K562 (cell line): ENCODE measurements around the gene ABLIM1. TPM values are rescaled to one million over a fixed set of nuclear protein-coding genes. Genes with fewer than 3 reads are reported as not detected.

Experiments used
- ATAC-seq: fragments of 200-7000 bp; cut with Tn5 transposase; 3 replicates; pipeline ENCODE4 v1.9.1; 2020; ENCODE audit warnings: moderate library complexity
- BruUV-seq: library from RNA; stranded (reverse); fragments of 400-500 nt; replicated peaks from 2 replicates; lab custom pipeline; 2021; lab: Mats Ljungman, UMichigan
- CTCF ChIA-PET: fragments of 300-600 bp; formaldehyde crosslinking; extraction: SDS; loops from one replicate; lab custom pipeline; 2021; ENCODE audit warnings: low intra/inter-chr PET ratio; lab: Yijun Ruan, JAX
- POLR2A ChIA-PET: fragments of 300-600, 350-650 bp; sonication (Branson Sonifier 250); formaldehyde crosslinking; extraction: SDS; loops from one replicate; lab custom pipeline; 2021; ENCODE audit warnings: antibody characterized with exemption, inconsistent platforms; lab: Yijun Ruan, JAX
- DNase-seq, 4 experiments: peaks; one replicate each; pipeline versions ENCODE4 v3.0.0 to v3.0.0-alpha.2; 2011 to 2018; ENCODE audit warnings: low spot score in 3 of 4, mixed read lengths in 3 of 4; ENCODE audit errors: extremely low read depth in 1 of 4
- FAIRE-seq: peaks from 2 replicates; lab custom pipeline; 2011; peaks lifted over from hg19 to GRCh38; lab: Jason Lieb, UNC
- H2AFZ ChIP-seq: 2 replicates; pipeline ENCODE4 v1.6.0; 2011; ENCODE audit warnings: low read depth, low read length, control low read depth, inconsistent platforms
- H3K27ac ChIP-seq: fragments of 200-600 bp; 3 replicates; pipeline ENCODE4 v1.8.0; 2011; ENCODE audit warnings: low read depth, mild to moderate bottlenecking, control low read depth, inconsistent platforms, low read length, moderate library complexity, mixed read lengths; ENCODE audit errors: extremely low read depth
- H3K27me3 ChIP-seq, 2 experiments: fragments of 300-600 bp in 1 of 2; 2 replicates in 1 of 2; 3 replicates in 1 of 2; pipeline versions ENCODE4 v1.6.0 to v1.8.0; 2011; ENCODE audit warnings: inconsistent platforms in 2 of 2, low read length in 2 of 2, mild to moderate bottlenecking in 1 of 2, mixed read lengths in 1 of 2, moderate library complexity in 1 of 2; ENCODE audit not compliant: control insufficient read depth in 2 of 2, insufficient read depth in 2 of 2
- H3K36me3 ChIP-seq: fragments of 300-600 bp; 3 replicates; pipeline ENCODE4 v1.8.0; 2011; ENCODE audit warnings: mild to moderate bottlenecking, low read length, inconsistent platforms; ENCODE audit not compliant: control insufficient read depth, insufficient read depth
- H3K4me1 ChIP-seq, 2 experiments: fragments of 200-600 bp in 1 of 2; replicated peaks in 1 of 2; 2 replicates in 1 of 2; 3 replicates in 1 of 2; pipeline versions ENCODE4 v1.5.1 to v1.8.0; 2011; ENCODE audit warnings: inconsistent platforms in 2 of 2, low read length in 2 of 2, mild to moderate bottlenecking in 1 of 2, mixed read lengths in 1 of 2, moderate library complexity in 1 of 2; ENCODE audit not compliant: control insufficient read depth in 2 of 2, insufficient read depth in 2 of 2
- H3K4me2 ChIP-seq: 2 replicates; pipeline ENCODE4 v1.6.1; 2011; ENCODE audit warnings: low read length, control low read depth, inconsistent platforms, mixed read lengths; ENCODE audit not compliant: insufficient read depth
- H3K4me3 ChIP-seq: fragments of 200-600 bp; sonication (generic), shearing (Covaris generic); 2 replicates; pipeline ENCODE4 v1.5.1; 2016; ENCODE audit warnings: control low read depth, inconsistent platforms
- H3K79me2 ChIP-seq: fragments of 200-600 bp; 3 replicates; pipeline ENCODE4 v1.8.0; 2011; ENCODE audit warnings: low read length, inconsistent platforms; ENCODE audit not compliant: control insufficient read depth, insufficient read depth
- H3K9ac ChIP-seq, 2 experiments: 2 replicates each; pipeline versions ENCODE4 v1.6.0 to v1.6.1; 2011; ENCODE audit warnings: low read depth in 2 of 2, low read length in 2 of 2, control low read depth in 1 of 2, inconsistent platforms in 1 of 2, mild to moderate bottlenecking in 1 of 2, mixed read lengths in 1 of 2; ENCODE audit not compliant: insufficient read depth in 1 of 2
- H3K9me1 ChIP-seq: one replicate; pipeline ENCODE4 v1.6.0; 2011; ENCODE audit warnings: inconsistent platforms, mild to moderate bottlenecking, low read length, moderate library complexity; ENCODE audit not compliant: control insufficient read depth, insufficient read depth
- H3K9me3 ChIP-seq: replicated peaks from 2 replicates; pipeline ENCODE4 v1.5.1; 2011; ENCODE audit warnings: low read depth, low read length, inconsistent platforms; ENCODE audit not compliant: control insufficient read depth, insufficient read depth
- H4K20me1 ChIP-seq: replicated peaks from 2 replicates; pipeline ENCODE4 v1.6.1; 2011; ENCODE audit warnings: low read length, inconsistent platforms, mixed read lengths; ENCODE audit not compliant: control insufficient read depth, insufficient read depth
- CBFA2T3 ChIP-seq: fragments of 450-650 bp; IDR thresholded peaks from 2 replicates; pipeline ENCODE4 v1.6.1; 2017
- CEBPB ChIP-seq: fragments of 450-650 bp; IDR thresholded peaks from 2 replicates; pipeline ENCODE4 v1.6.1; 2016; ENCODE audit warnings: missing genetic modification characterization, missing compliant biosample characterization
- CHD4 ChIP-seq: fragments of 200-600 bp; sonication (generic); IDR thresholded peaks from 3 replicates; pipeline ENCODE4 v1.6.1; 2012; ENCODE audit warnings: low read depth, mild to moderate bottlenecking, mixed read lengths, low read length, inconsistent platforms; ENCODE audit not compliant: insufficient read depth, insufficient replicate concordance, poor library complexity, severe bottlenecking
- DPF2 ChIP-seq: fragments of 450-650 bp; IDR thresholded peaks from 2 replicates; pipeline ENCODE4 v1.6.1; 2016
- ELF1 ChIP-seq: fragments of 200-800 bp; sonication (Bioruptor generic); IDR thresholded peaks from 2 replicates; pipeline ENCODE4 v1.6.1; 2016; ENCODE audit warnings: missing genetic modification characterization, missing compliant biosample characterization
- ETV5 ChIP-seq: sonication (generic); formaldehyde crosslinking; IDR thresholded peaks from 2 replicates; pipeline ENCODE4 v1.4.0; 2020; ENCODE audit warnings: low read depth, mild to moderate bottlenecking, missing genetic modification reagents
- GTF2A2 ChIP-seq: IDR thresholded peaks from 2 replicates; pipeline ENCODE4 v1.6.1; 2016; ENCODE audit warnings: mild to moderate bottlenecking, missing genetic modification characterization, missing compliant biosample characterization
- PHF20 ChIP-seq: fragments of 450-650 bp; IDR thresholded peaks from 2 replicates; pipeline ENCODE4 v1.6.1; 2018; ENCODE audit not compliant: partially characterized antibody
- PURB ChIP-seq: sonication (generic); formaldehyde crosslinking; IDR thresholded peaks from 2 replicates; pipeline ENCODE4 v1.9.0; 2021; ENCODE audit warnings: low read depth, mild to moderate bottlenecking, missing genetic modification reagents
- TAF9B ChIP-seq: fragments of 450-650 bp; IDR thresholded peaks from 2 replicates; pipeline ENCODE4 v1.6.1; 2018; ENCODE audit warnings: mild to moderate bottlenecking; ENCODE audit not compliant: partially characterized antibody
- ZBTB17 ChIP-seq: fragments of 450-650 bp; formaldehyde crosslinking; IDR thresholded peaks from 2 replicates; pipeline ENCODE4 v1.4.0; 2020; ENCODE audit warnings: mild to moderate bottlenecking
- WGBS: fragments of 100-300 bp; shearing (Covaris generic); methylation state at CpG from one replicate; pipeline ENCODE4 v1.1.6; 2016; ENCODE audit warnings: low coverage, mixed read lengths; ENCODE audit not compliant: insufficient coverage; ENCODE audit errors: missing lambda C conversion rate; 5-methylcytosine and 5-hydroxymethylcytosine counted together
- in situ Hi-C: fragments of 300-500 bp; cut with MboI; formaldehyde crosslinking; loops from 4 replicates; pipeline ENCODE4 v1.15.0; 2018; ENCODE audit warnings: inconsistent platforms, mixed read lengths
- intact Hi-C: fragments of 100-400 bp; cut with micrococcal nuclease; formaldehyde crosslinking; loops from 2 replicates; pipeline ENCODE4 v1.14.2; 2022
- polyA plus RNA-seq, 8 experiments: library from polyadenylated mRNA; depleted of rRNA in 4 of 8; stranded (reverse) in 5 of 8; unstranded in 3 of 8; fragments of >200 nt; fragmentation: Nextera tagmentation in 2 of 8; fragmentation: Illumina TruSeq in 1 of 8; extraction: Ambion mirVana in 2 of 8; extraction: Trizol in 1 of 8; gene quantifications; 2 replicates each; pipeline versions ENCODE4 v1.2.1 to v1.2.3, GENCODE V29; 2011 to 2014; ENCODE audit warnings: inconsistent platforms in 1 of 8, missing spikeins in 1 of 8
- total RNA-seq, 7 experiments: library from RNA; depleted of rRNA in 6 of 7; stranded (reverse); fragments of >200 nt in 6 of 7; fragmentation: Illumina TruSeq in 2 of 7; extraction: Trizol in 2 of 7; gene quantifications; 2 replicates each; pipeline versions ENCODE4 v1.2.1 to v1.2.3, GENCODE V29; 2011 to 2021; ENCODE audit warnings: low replicate concordance in 1 of 7
- TF ChIP-seq, protein P1 (sequence below): sonication (generic); formaldehyde crosslinking; IDR thresholded peaks from 2 replicates; pipeline ENCODE4 v1.8.1; 2022; ENCODE audit warnings: missing genetic modification reagents
- TF ChIP-seq, protein P2 (sequence below): fragments of 250-450 bp; sonication (Bioruptor Pico); IDR thresholded peaks from 2 replicates; pipeline ENCODE4 v1.5.1; 2021; ENCODE audit warnings: mild to moderate bottlenecking
- TF ChIP-seq, protein P3 (sequence below): sonication (generic); formaldehyde crosslinking; IDR thresholded peaks from 2 replicates; pipeline ENCODE4 v1.4.0; 2020; ENCODE audit warnings: mild to moderate bottlenecking, missing genetic modification reagents

ABLIM1 gene
- total and polyA plus RNA-seq, 9 of the 15 experiments (the other 6 are each of a cell fraction or from before 2014, with no cell fraction given), result 0.07 to 0.49 (median 0.14) TPM; not detected in 6

DNA sequence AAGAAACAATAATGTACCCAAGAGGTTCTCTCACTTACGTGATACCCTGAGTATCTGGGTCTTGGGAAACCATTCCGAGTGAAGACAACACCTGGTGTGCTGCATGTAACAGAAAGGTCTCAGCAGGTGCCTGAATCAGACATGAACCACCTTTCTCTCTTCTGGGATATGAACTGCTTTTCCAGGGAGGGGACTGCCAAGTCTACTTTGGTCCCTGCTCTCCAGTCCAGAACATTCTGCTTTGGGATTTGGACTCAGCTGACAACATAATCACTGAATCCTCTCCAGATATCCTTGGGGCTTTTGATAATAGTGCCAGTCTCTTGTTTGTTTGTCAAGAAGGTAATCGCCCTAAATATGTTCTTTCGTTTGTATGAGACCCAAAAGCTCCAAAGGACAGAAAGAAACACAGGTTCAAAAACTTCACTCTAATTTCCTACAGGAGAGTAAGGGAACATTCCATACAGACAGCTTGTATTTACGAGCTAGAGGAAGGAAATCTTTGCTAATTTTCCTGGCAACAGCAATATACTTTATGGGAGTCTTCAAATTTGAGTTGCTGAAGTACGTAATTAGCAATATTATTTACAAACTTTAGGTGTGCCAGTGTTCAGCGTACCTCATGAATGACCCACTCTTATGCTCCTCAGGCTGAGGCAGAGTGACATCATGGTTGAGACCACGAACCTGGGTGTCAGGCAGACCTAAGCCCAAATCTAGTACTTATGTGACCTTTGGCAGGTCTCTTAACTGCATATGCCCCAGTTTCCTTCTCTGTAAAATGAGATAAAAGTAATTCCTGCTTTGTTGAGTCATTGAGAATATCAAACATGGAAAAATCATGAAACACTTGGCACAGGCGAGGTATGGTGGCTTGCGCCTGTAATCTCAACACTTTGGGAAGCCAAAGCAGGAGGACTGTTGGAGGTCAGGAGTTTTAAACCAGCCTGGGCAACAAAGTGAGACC, 5.4 kb downstream of the ABLIM1 start:
- DNase-seq (no peak), FAIRE-seq (no peak), ATAC-seq (no peak)
- in situ Hi-C loops (no loop called here), intact Hi-C loops (no loop called here)
- no peaks in the 10 kb centered on the region; a peak in 1 of 5 replicates for H3K27me3 ChIP-seq
- no peaks in the 10 kb centered on the region for H3K9me1 ChIP-seq
- ChIA-PET POLR2A (no interaction called here), CTCF (no interaction called here)
- H3K27ac ChIP-seq, result no peak overlapping the region
- no peak overlapping the region for H3K9ac ChIP-seq
- H3K4me2 ChIP-seq, result no peak overlapping the region
- H3K79me2 ChIP-seq, result no peaks in the 10 kb centered on the region
- H3K9me3 ChIP-seq, result no peaks in the 10 kb centered on the region
- no peaks in the 10 kb centered on the region for H4K20me1 ChIP-seq
- BruUV-seq, result no TSS peak
- no peak overlapping the region for H3K4me3 ChIP-seq
- H2AFZ ChIP-seq, result no peak overlapping the region
- no peaks in the 10 kb centered on the region; a peak in 1 of 5 replicates for H3K4me1 ChIP-seq
- no peaks in the 10 kb centered on the region for H3K36me3 ChIP-seq
- no peak for TF ChIP-seq TAF9B
- TF ChIP-seq, protein P1, sequence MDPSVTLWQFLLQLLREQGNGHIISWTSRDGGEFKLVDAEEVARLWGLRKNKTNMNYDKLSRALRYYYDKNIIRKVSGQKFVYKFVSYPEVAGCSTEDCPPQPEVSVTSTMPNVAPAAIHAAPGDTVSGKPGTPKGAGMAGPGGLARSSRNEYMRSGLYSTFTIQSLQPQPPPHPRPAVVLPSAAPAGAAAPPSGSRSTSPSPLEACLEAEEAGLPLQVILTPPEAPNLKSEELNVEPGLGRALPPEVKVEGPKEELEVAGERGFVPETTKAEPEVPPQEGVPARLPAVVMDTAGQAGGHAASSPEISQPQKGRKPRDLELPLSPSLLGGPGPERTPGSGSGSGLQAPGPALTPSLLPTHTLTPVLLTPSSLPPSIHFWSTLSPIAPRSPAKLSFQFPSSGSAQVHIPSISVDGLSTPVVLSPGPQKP (CRISPR knock-in tag), result no peak
- TF ChIP-seq, protein P2, sequence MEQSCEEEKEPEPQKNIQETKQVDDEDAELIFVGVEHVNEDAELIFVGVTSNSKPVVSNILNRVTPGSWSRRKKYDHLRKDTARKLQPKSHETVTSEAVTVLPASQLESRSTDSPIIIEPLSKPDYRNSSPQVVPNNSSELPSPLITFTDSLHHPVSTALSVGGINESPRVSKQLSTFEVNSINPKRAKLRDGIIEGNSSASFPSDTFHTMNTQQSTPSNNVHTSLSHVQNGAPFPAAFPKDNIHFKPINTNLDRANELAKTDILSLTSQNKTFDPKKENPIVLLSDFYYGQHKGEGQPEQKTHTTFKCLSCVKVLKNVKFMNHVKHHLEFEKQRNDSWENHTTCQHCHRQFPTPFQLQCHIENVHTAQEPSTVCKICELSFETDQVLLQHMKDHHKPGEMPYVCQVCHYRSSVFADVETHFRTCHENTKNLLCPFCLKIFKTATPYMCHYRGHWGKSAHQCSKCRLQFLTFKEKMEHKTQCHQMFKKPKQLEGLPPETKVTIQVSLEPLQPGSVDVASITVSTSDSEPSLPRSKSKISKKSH (CRISPR knock-in tag), result no peak
- TF ChIP-seq GTF2A2, result no peak
- no peak for TF ChIP-seq ETV5 (CRISPR knock-in tag)
- TF ChIP-seq DPF2, result no peak
- no peak for TF ChIP-seq PHF20
- TF ChIP-seq ZBTB17 (CRISPR knock-in tag), result no peak
- TF ChIP-seq PURB (CRISPR knock-in tag), result no peak
- no peak for TF ChIP-seq CBFA2T3
- TF ChIP-seq CHD4, result no peak
- TF ChIP-seq, protein P3, sequence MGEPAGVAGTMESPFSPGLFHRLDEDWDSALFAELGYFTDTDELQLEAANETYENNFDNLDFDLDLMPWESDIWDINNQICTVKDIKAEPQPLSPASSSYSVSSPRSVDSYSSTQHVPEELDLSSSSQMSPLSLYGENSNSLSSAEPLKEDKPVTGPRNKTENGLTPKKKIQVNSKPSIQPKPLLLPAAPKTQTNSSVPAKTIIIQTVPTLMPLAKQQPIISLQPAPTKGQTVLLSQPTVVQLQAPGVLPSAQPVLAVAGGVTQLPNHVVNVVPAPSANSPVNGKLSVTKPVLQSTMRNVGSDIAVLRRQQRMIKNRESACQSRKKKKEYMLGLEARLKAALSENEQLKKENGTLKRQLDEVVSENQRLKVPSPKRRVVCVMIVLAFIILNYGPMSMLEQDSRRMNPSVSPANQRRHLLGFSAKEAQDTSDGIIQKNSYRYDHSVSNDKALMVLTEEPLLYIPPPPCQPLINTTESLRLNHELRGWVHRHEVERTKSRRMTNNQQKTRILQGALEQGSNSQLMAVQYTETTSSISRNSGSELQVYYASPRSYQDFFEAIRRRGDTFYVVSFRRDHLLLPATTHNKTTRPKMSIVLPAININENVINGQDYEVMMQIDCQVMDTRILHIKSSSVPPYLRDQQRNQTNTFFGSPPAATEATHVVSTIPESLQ, result no peak
- TF ChIP-seq ELF1, result no peak
- no peak for TF ChIP-seq CEBPB (tag)
- WGBS, result 0% methylated on average over 9 of the region's 10 CpGs
